HG03095 (cell line): Measurements from ENCODE around the gene ZNF775.
A peak's percentile ranks its signal among the peaks of the same experiment; 100 is the strongest.

Source experiments
- ATAC-seq: cut with Tn5 transposase; IDR thresholded peaks from one replicate; pipeline ENCODE4 v1.9.1; 2021; ENCODE audit warnings: moderate library complexity; ENCODE audit not compliant: unreplicated experiment

The ZNF775 gene

GRCh38 chr7:150432915-150433892, 54.1 kb downstream of the ZNF775 start:
- ATAC-seq = peak; percentile 29

- no peak for ATAC-seq
Measured at GRCh38 chr7:150434240-150434639, 55.1 kb downstream of the ZNF775 start.

GRCh38 chr7:150435047-150435389, 55.9 kb downstream of the ZNF775 start:
- ATAC-seq = no peak

- peak; percentile 89 for ATAC-seq
Measured at GRCh38 chr7:150435390-150436073, 56.4 kb downstream of the ZNF775 start.

GRCh38 chr7:150439967-150440366, 60.8 kb downstream of the ZNF775 start:
- no peak for ATAC-seq

- ATAC-seq = no peak
Measured at GRCh38 chr7:150441524-150441923, 62.4 kb downstream of the ZNF775 start.

GRCh38 chr7:150442811-150443210, 63.7 kb downstream of the ZNF775 start:
- ATAC-seq = no peak

GRCh38 chr7:150443793-150444540, 64.8 kb downstream of the ZNF775 start:
- ATAC-seq = no peak

GRCh38 chr7:150444674-150445365, 65.7 kb downstream of the ZNF775 start:
- ATAC-seq = no peak

- ATAC-seq = no peak
Measured at GRCh38 chr7:150446288-150446938, 67.3 kb downstream of the ZNF775 start.
